ENCODE measurements around the gene DNAJB9. TPM values are rescaled to one million over a fixed set of nuclear protein-coding genes. Genes with fewer than 3 reads are reported as not detected.

DNAJB9 gene
- total RNA-seq, 1 donor from 2014 or later: 28.7 TPM

- H3K27ac ChIP-seq: no peak overlapping the region
Measured at GRCh38 chr7:108586274-108586710, 16.6 kb downstream of the DNAJB9 start.

GRCh38 chr7:108589199-108589598 is 19.5 kb downstream of the DNAJB9 start:
- H3K4me1 ChIP-seq: no peaks in the 10 kb centered on the region
- no peak overlapping the region for H3K27ac ChIP-seq
- intact Hi-C loops (cut with DNase I): no loop called here
- no peak overlapping the region for H3K4me3 ChIP-seq
- no peaks in the 10 kb centered on the region for H3K9me3 ChIP-seq
- no peak for TF ChIP-seq CTCF (IDR thresholded peaks at IDR 0.05)
- no peak for TF ChIP-seq POLR2A (IDR thresholded peaks at IDR 0.05)
- no peak for TF ChIP-seq POLR2AphosphoS5 (IDR thresholded peaks at IDR 0.05; ENCODE audit: insufficient read depth in 1 of 2, low read depth in 1 of 2)
- no peak for DNase-seq (ENCODE audit: extremely low spot score in 2 of 2)
- no peaks in the 10 kb centered on the region for H3K27me3 ChIP-seq
- H3K36me3 ChIP-seq: no peaks in the 10 kb centered on the region

More at GRCh38 chr7:108586274-108586710, 16.6 kb downstream of the DNAJB9 start:
- no peak for DNase-seq (ENCODE audit: extremely low spot score in 2 of 2)
- intact Hi-C loops (cut with DNase I): no loop called here
- no peaks in the 10 kb centered on the region for H3K36me3 ChIP-seq
- H3K4me1 ChIP-seq: no peaks in the 10 kb centered on the region
- H3K9me3 ChIP-seq: no peaks in the 10 kb centered on the region
- no peak for TF ChIP-seq CTCF (IDR thresholded peaks at IDR 0.05)
- no peak for TF ChIP-seq POLR2AphosphoS5 (IDR thresholded peaks at IDR 0.05; ENCODE audit: insufficient read depth in 1 of 2, low read depth in 1 of 2)
- TF ChIP-seq POLR2A (IDR thresholded peaks at IDR 0.05): no peak
- no peaks in the 10 kb centered on the region for H3K27me3 ChIP-seq
- no peak overlapping the region for H3K4me3 ChIP-seq

GRCh38 chr7:108589874-108590273 is 20.2 kb downstream of the DNAJB9 start:
- no peak for TF ChIP-seq POLR2A (IDR thresholded peaks at IDR 0.05)
- TF ChIP-seq POLR2AphosphoS5 (IDR thresholded peaks at IDR 0.05; ENCODE audit: insufficient read depth in 1 of 2, low read depth in 1 of 2): no peak
- no peak for TF ChIP-seq CTCF (IDR thresholded peaks at IDR 0.05)
- Histone ChIP-seq H3K36me3 (no peaks in the 10 kb centered on the region), H3K9me3 (no peaks in the 10 kb centered on the region), H3K27ac (no peak overlapping the region), H3K4me1 (no peaks in the 10 kb centered on the region), H3K4me3 (no peak overlapping the region), H3K27me3 (no peaks in the 10 kb centered on the region)
- DNase-seq (ENCODE audit: extremely low spot score in 2 of 2): no peak
- intact Hi-C loops (cut with DNase I): no loop called here

GRCh38 chr7:108590606-108591005 is 20.9 kb downstream of the DNAJB9 start:
- no peak for TF ChIP-seq CTCF (IDR thresholded peaks at IDR 0.05)
- TF ChIP-seq POLR2AphosphoS5 (IDR thresholded peaks at IDR 0.05; ENCODE audit: insufficient read depth in 1 of 2, low read depth in 1 of 2): no peak
- TF ChIP-seq POLR2A (IDR thresholded peaks at IDR 0.05): no peak
- intact Hi-C loops (cut with DNase I): no loop called here
- H3K4me1 ChIP-seq: no peaks in the 10 kb centered on the region
- H3K36me3 ChIP-seq: no peaks in the 10 kb centered on the region
- no peak overlapping the region for H3K27ac ChIP-seq
- H3K4me3 ChIP-seq: no peak overlapping the region
- H3K9me3 ChIP-seq: no peaks in the 10 kb centered on the region
- no peaks in the 10 kb centered on the region for H3K27me3 ChIP-seq
- no peak for DNase-seq (ENCODE audit: extremely low spot score in 2 of 2)

GRCh38 chr7:108592646-108593201 is 23.1 kb downstream of the DNAJB9 start:
- Histone ChIP-seq H3K4me1 (no peaks in the 10 kb centered on the region), H3K27ac (no peak overlapping the region), H3K27me3 (no peaks in the 10 kb centered on the region), H3K36me3 (no peaks in the 10 kb centered on the region), H3K4me3 (no peak overlapping the region), H3K9me3 (no peaks in the 10 kb centered on the region)
- TF ChIP-seq POLR2A (IDR thresholded peaks at IDR 0.05): no peak
- no peak for TF ChIP-seq POLR2AphosphoS5 (IDR thresholded peaks at IDR 0.05; ENCODE audit: insufficient read depth in 1 of 2, low read depth in 1 of 2)
- TF ChIP-seq CTCF (IDR thresholded peaks at IDR 0.05): no peak
- intact Hi-C loops (cut with DNase I): no loop called here
- no peak for DNase-seq (ENCODE audit: extremely low spot score in 2 of 2)

All from vagina (tissue), 2 donors.